ENCODE results near the gene LOXL4. TPM values are rescaled to one million over a fixed set of nuclear protein-coding genes. Genes with fewer than 3 reads are reported as not detected.

Gene LOXL4
- total RNA-seq, 1 donor from 2014 or later: not detected

DNA sequence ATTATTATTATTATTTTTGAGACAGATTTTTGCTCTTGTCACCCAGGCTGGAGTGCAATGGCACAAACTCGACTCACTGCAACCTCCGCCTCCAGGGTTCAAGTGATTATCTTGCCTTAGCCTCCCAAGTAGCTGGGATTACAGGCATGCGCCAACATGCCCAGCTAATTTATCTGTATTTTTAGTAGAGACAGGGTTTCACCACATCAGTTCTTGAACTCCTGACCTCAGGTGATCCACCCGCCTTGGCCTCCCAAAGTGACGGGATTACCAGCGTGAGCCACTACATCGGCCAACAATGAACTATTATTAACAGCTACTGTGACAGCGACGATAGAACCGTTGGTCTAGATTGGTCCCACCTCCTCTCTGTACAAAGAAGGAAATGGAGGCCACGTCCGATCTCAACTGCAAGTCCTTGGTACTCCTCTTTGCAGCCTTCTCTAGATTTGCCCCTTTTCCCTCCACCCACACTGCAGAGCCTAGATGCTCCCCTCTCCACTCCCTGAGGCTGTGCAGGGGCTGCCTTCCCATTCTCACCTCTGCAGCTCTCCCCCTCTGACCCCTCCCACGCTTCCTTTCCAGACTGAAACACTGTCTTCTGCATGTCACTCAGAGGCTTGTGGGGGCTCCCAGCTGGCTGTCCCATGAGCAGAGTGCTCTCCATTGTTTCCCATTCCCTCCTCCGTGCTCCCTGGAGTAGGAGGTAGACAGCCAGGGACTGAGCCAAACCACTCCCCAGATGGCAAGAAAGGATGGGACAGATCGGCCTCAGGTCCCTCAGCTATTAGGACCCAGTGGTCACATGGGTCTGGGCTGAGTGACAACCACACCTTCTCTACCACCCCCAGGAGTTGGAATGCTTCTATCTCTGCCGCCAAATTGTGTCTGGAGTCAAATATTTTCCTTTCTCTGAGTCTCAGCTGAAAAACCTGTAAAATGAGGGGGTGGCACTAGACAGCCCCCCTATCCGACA, 2.3 kb downstream of the LOXL4 start:
- DNase-seq (ENCODE audit: low spot score in 2 of 2) (no peak), FAIRE-seq (no peak)

DNA sequence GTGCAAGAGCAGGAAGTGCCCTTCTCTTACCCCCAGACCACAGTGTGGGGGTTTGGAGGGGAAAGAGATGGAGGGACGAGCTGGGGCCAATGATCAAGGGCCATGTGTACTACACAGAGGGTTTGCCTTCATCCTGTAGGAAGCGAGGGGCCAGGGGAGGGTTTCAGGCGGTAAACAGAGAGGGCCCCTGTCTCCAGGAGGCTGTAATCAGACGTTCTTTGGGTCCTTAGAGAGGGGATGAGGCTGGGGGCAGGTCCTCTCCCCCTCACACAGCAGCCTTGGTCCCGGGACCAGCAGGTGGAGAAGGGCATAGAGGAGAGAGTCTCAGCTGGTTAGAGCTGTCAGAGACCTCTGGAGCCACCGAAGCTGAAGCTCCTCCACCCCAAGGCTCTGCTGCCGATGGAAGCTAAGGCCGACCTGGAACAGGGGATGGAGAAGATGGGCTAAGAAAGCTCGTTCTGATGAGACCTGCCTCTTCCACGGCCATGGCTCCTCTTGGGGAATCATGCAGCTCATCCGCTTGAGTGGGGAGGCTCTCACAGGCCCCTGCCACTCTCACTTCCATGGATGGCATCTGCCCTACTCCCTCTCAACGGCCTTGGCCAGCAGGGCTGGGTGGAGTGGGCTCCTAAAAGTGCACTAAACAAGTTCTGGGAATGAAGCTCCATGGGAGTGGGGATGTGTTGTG, 3.5 kb downstream of the LOXL4 start:
- DNase-seq (ENCODE audit: low spot score in 2 of 2): no peak
- FAIRE-seq: no peak

DNA sequence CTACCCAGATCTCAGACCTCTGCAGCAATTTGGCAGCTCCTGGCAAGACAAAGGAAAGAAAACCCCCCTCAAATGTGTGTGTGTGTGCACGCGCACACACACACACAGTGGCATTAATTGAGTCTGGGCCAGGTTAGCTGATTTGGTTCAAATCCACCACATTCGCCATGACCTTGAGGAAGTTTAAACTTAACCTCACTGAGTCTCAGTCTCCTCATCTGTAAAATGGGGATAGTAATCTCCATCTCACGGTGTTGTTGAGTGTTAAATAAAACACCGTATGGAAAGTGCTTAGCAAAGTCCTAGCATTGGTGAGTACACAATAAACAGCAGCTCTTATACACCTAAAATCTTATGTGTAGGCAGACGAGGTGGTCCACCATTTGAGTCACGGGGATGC, 4.9 kb downstream of the LOXL4 start:
- DNase-seq (ENCODE audit: low spot score in 2 of 2): no peak

DNA sequence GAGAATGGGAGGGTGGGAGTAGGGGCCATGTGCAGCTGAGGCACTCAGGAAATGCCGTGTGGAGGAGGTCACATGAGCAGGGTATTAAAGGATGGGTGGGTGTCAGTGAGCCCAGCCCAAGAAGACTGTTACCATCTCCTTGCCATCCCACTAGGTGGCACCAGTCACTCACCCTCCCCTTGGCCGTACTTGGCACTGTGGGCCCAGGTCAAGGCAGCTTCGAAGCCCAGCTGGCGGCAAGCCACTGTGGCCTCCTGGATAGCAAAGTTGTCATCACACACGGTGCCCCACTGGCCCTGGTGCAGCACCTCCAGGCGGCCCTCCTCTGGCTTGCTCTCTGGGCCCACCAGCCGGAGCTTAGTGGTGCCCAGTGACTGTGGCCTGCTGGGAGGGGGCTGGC, 5.4 kb downstream of the LOXL4 start:
- no peak for DNase-seq (ENCODE audit: low spot score in 2 of 2)
- no peak for FAIRE-seq

More for the DNA sequence above, 4.9 kb downstream of the LOXL4 start:
- FAIRE-seq: no peak

DNA sequence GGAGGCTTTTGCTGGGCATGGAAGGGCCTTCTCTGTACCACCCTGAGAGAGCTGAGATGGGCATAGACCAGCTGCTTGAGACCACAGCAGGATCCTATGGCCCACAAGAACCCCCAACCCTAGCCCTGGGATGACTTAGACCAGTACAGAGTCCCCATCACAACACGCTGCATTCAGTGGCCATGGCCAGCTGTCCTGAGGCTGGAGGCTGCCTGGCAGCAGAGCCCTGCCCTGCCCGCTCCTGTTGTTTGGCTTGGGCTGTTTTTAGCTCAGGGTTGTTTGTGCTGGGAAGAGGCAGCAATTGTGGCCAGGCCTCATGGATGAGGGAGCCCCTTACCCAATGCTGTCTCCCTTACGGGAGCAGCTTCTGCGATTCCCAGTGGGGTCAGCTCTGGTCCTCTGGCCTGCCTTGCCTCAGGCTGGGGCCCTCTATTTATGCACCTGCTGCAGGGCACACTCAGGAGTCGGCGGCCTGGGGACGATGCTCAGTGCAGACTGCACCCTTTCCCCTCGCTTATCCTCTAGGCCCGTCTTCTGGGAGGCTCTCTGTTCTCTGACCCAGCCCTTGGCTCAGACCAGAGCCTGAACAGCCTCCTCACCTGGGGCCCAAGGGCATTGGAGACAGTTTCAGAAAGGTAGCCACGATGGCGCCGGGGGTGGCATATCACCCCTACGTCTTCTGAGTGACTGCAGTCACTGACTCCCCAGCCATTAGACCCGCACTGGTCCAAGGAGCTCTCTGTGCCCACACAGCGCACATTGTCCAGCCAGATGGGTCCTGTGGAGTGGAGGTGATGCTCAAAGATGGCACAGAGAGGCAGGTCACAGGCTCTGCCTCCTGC, 6.3 kb downstream of the LOXL4 start:
- FAIRE-seq: no peak
- no peak for DNase-seq (ENCODE audit: low spot score in 2 of 2)

DNA sequence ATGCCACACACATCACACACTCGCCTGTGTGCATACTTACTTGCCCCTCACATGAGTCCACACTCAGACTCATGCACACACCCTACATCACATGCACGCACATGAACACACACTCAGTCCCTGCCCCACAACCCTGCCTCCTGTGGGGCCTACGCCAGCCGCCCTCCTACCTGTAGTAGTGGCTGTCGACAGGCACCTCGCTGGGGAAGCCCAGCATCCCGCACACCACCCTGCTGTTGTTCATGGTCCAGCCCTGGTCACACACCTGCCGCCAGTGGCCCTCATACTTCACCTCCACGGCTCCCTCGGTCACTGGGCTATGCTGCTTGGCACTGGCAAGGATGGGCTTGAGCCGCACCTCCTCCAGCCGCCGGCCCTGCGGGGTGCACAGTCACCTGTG, 7.2 kb downstream of the LOXL4 start:
- no peak for FAIRE-seq
- DNase-seq (ENCODE audit: low spot score in 2 of 2): no peak

DNA sequence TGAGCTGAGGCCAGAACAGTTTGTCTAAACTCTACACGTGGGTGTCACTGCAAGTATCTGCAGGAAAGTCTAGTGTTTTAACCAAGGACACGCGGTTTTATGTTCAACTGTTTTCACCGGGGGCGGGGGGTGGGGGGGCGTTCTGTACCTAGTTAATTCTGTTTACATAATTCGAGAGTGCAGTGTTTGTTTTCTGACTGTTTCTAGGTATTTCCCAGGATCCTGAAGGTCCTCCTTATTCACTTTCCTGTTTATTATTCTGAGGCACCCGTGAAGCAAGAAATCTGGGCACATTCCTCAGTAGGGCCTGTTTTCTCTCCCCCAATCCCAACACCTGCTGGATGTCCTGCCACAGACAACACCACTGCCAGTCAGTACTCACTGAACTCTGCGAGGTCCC, 7.6 kb downstream of the LOXL4 start:
- no peak for DNase-seq (ENCODE audit: low spot score in 2 of 2)
- no peak for FAIRE-seq

DNA sequence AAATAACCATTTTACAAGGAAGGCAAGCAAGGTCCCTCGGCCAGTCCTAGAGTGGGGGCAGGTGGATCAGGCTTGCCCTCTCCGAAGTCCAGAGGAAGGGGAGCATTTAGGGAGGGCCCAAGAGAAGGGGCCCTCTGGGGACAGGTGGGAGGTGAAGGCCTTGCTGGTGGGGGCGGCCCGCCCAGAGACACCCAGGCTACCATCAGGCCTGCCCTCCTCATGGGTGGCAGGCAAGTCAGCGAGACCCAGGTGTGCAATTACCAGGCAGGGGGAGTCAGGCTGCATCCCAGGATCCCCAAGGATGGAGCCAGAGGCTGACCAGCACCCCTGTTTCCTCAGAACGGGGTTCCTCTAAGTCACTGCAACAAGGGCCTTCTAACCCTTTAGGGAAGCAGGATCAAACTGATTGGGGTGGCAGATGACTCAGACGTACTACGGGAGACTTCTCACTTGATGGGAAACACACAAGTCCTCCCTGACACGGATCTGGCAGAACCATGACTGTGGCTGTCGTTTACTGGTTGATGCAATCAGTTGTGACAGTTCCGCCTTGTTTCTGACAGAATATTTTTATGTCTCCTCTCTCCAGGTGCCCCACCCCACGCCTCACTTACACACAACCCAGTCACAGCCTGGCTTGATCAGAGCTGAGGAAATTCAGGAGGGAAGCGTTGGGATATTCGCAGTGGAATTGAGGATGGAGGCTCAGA, 8.2 kb downstream of the LOXL4 start:
- DNase-seq (ENCODE audit: low spot score in 2 of 2) (no peak), FAIRE-seq (no peak)

DNA sequence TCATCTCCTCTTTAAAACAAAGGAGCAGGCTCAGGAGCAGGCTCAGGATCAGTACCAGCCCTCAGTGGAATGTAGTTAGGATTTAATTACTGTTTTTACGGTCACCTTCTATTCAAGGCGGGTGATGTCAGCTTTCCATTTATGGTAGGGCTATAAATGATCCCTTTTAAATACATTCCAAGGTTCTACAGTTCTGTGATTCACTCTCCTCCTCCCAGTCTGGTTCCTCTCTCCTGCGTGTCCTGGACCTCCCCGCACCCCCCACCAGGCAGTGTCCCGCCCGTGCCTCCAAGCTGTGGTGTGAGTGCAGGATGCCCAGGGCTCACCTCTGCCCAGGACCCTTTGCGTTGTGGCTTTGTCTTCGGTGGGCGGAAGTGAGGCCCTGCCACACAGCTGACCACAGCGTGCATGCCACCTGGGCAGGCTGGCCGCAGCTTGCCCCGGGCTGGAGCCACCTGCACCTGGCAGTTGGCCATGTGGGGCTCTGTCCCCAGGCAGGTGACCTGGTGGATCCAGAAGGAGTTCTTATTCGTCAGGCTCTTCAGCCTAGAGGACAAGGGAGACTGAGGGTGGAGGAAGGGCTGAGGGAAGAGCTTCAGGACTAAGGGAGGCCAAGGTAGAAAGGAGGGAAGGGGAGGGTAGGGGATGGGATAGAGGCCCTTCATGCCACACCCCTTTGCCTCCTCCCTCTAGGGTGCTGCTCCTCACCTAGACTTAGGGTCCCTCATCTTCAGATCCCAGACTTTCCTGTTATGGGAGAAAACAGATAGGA, 9.1 kb downstream of the LOXL4 start:
- FAIRE-seq (no peak), DNase-seq (ENCODE audit: low spot score in 2 of 2) (no peak)

DNA sequence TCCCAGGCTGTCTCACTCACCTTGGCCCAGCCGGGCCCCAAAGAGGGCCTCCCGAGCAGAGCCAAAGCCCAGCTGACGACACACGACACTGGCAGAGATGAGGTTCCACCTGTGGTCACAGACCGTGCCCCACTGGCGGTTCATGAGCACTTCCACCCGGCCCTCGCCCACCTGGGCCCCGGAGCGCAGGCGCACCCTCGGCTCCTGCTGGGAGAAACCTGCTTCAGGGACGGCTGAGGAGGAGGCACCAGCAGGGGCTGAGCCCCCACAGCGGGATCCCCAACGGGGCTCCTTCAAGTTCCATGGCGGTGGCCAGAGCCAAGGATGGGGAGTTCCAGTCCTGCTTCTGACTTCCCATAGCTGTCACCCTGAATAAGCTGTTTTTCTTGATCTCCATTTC, 10.0 kb downstream of the LOXL4 start:
- DNase-seq (ENCODE audit: low spot score in 2 of 2) (no peak), FAIRE-seq (no peak)

DNA sequence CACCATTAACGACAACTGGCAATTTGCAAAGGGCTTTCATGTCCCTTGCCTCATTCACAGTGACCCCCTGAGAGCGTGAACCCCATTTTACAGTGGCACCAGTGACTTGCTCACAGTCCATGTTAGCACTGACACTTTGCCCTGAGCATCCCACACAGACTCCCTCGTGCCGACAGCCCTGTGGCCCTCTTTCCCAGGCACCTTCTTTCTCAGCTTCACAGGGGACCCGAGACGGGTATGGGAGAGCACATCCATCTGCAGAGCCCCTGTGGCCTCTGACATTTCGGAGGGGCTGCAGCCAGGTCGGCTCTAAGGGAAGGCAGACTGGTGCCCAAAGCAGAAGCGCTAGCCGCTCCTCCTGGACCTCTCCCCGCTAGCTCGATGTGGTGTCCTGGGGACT, 10.8 kb downstream of the LOXL4 start:
- no peak for DNase-seq (ENCODE audit: low spot score in 2 of 2)
- no peak for FAIRE-seq

DNA sequence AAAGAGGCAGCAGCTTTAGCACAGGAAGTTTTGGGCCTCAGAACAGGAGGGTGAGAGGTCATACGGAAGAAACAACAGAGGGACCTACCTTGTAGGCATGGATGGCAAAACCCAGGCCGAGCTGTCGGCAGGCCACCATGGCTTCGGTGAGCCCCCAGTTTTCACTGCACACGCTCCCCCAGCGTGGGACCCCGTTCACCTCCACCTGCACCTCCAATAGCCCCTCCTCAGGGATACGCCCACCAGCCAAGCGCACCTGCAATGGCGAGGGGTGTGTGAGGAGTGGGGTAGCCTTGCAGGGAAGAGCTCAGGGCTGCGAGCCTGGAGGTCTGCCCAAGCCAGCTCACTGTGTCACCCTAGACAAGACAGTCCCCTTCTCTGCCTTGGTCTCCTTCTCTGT, 11.3 kb downstream of the LOXL4 start:
- FAIRE-seq: no peak
- DNase-seq (ENCODE audit: low spot score in 2 of 2): no peak

DNA sequence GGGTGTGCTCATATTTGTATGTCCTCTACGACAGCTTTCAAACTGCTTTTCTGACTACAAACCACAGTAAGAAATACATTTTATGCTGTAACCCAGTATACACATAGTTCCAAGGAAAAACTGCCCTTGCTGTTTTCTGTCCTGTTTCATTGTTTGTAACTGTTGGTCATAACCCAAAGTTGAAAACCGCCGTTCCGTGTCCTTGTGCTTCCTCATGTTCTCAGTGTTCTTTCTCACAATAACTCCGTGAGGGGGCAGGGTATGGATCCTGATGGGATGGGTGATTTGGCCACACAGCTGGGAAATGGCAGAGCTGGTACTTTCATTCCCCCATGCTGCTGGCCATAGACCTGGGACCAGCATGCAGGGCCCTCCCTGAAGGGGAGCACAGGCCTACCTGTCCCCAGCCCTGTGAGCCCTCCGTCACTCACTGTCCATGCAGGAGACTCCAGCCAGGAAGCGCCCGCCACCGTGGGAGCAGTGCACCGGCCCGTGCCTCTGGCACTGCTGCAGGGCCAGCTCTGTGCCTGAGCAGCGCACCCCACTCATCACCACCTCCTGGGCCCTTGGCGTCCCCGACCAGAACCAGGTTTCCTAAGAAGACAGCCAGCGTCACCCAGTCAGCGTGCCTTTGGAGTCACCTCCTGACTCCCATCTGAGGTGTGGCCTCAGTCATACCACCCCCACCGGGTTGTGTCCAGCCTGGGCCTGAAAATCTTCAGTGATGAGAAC, 12.7 kb downstream of the LOXL4 start:
- FAIRE-seq: no peak
- DNase-seq (ENCODE audit: low spot score in 2 of 2): no peak

DNA sequence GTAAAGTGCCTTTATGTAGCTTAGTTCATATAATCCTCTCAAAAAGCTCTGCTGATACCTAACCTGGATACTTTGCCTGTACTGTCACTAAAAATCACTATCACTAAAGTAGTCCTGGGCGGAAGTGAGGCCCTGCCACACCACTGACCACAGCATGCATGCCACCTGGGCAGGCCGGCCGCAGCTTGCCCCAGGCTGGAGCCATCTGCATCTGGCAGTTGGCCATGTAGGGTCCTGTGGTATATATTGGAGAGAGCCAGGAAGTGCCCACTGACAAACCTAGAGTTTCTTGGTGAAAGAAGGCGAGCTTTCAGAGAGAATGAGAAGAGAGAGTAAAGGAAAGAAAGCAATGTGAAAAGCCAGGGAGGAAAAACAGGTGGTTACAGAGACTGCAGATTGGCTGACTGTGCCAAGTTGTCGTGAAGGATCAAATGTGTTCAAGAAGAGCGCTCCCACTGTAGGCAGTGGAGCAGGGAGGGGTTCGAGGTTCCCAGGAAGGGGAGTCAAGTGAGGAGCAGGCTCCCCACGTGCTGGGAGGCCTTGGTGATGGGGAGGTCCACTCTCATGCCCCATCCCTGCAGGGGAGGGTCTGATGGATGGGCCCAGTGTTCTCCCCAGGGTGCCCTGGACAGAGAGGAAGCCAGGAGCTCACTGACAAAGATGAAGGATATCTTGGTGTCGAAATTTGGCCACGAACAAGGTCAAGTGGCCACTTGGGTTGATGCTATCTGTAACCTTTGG, 13.6 kb downstream of the LOXL4 start:
- no peak for DNase-seq (ENCODE audit: low spot score in 2 of 2)
- FAIRE-seq: no peak

DNA sequence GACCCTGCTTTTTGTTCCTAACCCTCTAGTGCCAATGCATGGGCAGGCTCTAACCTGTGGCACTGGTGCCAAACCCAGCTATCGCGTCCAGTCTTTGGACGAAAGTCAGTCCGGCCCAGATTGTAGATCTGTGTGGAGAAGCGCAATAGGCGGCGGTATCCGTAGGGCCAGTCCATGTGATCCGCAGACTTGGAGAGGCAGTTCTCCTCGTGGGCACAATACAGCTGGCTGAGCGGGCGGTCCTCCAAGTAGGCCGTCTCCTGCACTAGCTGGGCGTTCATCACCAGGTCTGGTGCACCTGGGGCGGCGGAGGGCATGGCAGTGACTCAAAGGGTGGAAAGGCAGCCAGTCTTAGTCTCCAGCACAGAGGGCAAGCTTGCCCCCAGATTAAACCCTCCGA, 14.5 kb downstream of the LOXL4 start:
- no peak for FAIRE-seq
- DNase-seq (ENCODE audit: low spot score in 2 of 2): no peak

DNA sequence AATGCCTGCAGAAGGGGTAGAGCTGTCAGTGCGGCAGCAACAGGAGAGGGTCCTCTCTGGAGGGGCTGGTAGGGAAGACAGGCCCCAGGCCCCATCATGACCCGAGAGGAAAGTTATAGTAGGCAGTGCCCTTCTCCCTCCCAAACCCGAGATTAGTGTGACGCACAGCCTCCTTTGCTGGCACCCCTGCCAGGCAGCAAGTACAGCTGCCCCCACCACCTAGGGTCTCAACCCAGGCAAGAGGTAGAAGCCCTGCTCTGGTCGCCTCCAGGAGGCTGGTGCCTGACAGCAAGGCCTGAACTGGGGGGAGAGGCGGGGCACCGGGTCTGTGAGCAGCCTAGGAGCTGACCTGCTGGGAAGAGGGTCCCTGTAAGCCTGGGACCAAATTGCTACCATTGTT, 15.5 kb downstream of the LOXL4 start:
- FAIRE-seq: no peak

DNA sequence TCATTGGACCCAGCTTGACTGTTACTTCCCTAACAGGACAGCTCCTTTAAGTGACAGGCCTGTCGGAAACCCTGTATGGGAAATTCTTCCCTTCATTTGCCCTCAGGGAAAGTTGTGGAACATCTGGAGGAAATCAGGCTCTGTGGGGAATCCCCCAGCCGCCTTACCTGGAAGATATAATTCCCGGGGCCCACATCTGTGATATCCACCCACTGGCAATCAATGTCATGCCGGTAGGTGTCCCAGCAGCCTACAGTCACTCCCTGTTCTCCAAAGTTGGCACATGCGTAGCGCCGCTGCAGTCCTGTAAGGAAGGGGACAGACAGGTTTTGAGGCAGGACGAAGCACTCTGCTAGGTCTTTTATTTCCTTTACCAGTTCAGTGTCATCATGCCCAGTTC, 16.6 kb downstream of the LOXL4 start:
- FAIRE-seq: no peak

More for the DNA sequence above, 15.5 kb downstream of the LOXL4 start:
- DNase-seq (ENCODE audit: low spot score in 2 of 2): no peak

DNA sequence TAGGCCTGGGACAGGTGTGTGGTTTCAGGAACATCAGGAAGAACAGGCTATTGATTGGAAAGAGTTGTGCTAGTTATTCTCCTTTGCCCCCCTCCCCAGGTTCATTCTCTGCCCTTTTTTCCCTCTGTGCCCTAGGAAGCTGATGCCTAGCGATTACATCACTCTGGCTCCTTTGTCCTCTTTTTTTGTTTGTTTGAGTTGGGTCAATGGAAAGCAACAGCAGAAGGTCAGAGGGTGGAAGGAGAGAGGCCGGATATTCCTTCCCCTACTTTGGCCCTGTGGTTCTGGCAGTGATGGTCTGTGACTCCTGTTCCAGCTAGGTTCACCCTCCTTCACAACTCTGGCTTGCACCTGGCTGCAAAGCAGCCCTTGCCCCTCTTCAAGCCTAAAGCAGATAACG, 18.9 kb downstream of the LOXL4 start:
- no peak for DNase-seq (ENCODE audit: low spot score in 2 of 2)
- FAIRE-seq: no peak

More for the DNA sequence above, 16.6 kb downstream of the LOXL4 start:
- DNase-seq (ENCODE audit: low spot score in 2 of 2): no peak
